Glutamatergic neuron (in vitro differentiated cells): Measurements from ENCODE around the gene OR2T6. TPM values are rescaled to one million over a fixed set of nuclear protein-coding genes. Genes with fewer than 3 reads are reported as not detected.
"Not testable (repeated sequence)": the region's sequence is repeated elsewhere in the genome, so short reads cannot be mapped to it uniquely, and the experiment has no call there.

ENCODE experiments used
- DNase-seq: peaks from one replicate; pipeline ENCODE4 v3.0.0; 2022
- H3K27ac Mint-ChIP-seq: one replicate; pipeline ENCODE4 v1.8.0; 2020; ENCODE audit warnings: mild to moderate bottlenecking, mixed read lengths, inconsistent platforms; ENCODE audit not compliant: unreplicated experiment
- H3K27me3 Mint-ChIP-seq: one replicate; pipeline ENCODE4 v1.8.0; 2020; ENCODE audit warnings: mild to moderate bottlenecking, moderate library complexity, mixed read lengths, inconsistent platforms; ENCODE audit not compliant: unreplicated experiment
- H3K36me3 Mint-ChIP-seq: one replicate; pipeline ENCODE4 v1.8.0; 2020; ENCODE audit warnings: mild to moderate bottlenecking, mixed read lengths, inconsistent platforms; ENCODE audit not compliant: unreplicated experiment
- H3K4me1 Mint-ChIP-seq: one replicate; pipeline ENCODE4 v1.8.0; 2020; ENCODE audit warnings: mild to moderate bottlenecking, low read depth, mixed read lengths, inconsistent platforms; ENCODE audit not compliant: unreplicated experiment
- H3K4me3 Mint-ChIP-seq: one replicate; pipeline ENCODE4 v1.8.0; 2020; ENCODE audit warnings: mild to moderate bottlenecking, mixed read lengths, inconsistent platforms; ENCODE audit not compliant: unreplicated experiment
- H3K9me3 Mint-ChIP-seq: one replicate; pipeline ENCODE4 v1.8.0; 2020; ENCODE audit warnings: mild to moderate bottlenecking, moderate library complexity, mixed read lengths, inconsistent platforms; ENCODE audit not compliant: unreplicated experiment
- total RNA-seq: library from RNA; stranded (reverse); fragmentation: NEBNext Ultra II Directional; extraction: Animal tissue kit (Norgen Biotek cat#: 25700); gene quantifications from one replicate; pipeline ENCODE4 v1.2.1, GENCODE V29; 2021; ENCODE audit not compliant: unreplicated experiment

OR2T6 gene
- total RNA-seq, 1 donor from 2014 or later, result not detected

- H3K9me3 Mint-ChIP-seq, H3K4me3 Mint-ChIP-seq, H3K27ac Mint-ChIP-seq, H3K4me1 Mint-ChIP-seq, H3K27me3 Mint-ChIP-seq, DNase-seq, H3K36me3 Mint-ChIP-seq: not testable (repeated sequence)
These were observed 63.1 kb downstream of the OR2T6 start for GRCh38 chr1:248438668-248439067.

GRCh38 chr1:248439283-248439682, 63.7 kb downstream of the OR2T6 start:
- not testable (repeated sequence) for H3K27me3 Mint-ChIP-seq, H3K36me3 Mint-ChIP-seq, DNase-seq, H3K27ac Mint-ChIP-seq, H3K4me3 Mint-ChIP-seq, H3K4me1 Mint-ChIP-seq, H3K9me3 Mint-ChIP-seq

Other genes starting within 250 kb of the OR2T6 start
- gene OR2M5, start 230.6 kb upstream of the OR2T6 start, total RNA-seq, result not detected
- not detected for gene OR2M2, start 200.9 kb upstream of the OR2T6 start, total RNA-seq
- gene OR2M3, start 178.5 kb upstream of the OR2T6 start, total RNA-seq, result not detected
- gene OR2M4, start 144.3 kb upstream of the OR2T6 start, total RNA-seq, result not detected
- gene OR2T33, start 97.8 kb upstream of the OR2T6 start, total RNA-seq, result not detected
- gene OR2T12, start 72.3 kb upstream of the OR2T6 start, total RNA-seq, result not detected
- not detected for gene OR2M7, start 51.2 kb upstream of the OR2T6 start, total RNA-seq
- not detected for gene OR14C36, start 27.0 kb upstream of the OR2T6 start, total RNA-seq
- gene OR2T4, start 14.1 kb upstream of the OR2T6 start, total RNA-seq, result not detected
- gene OR2T1, start 27.3 kb downstream of the OR2T6 start, total RNA-seq, result not detected
- not detected for gene OR2T2, start 69.9 kb downstream of the OR2T6 start, total RNA-seq
- not detected for gene OR2T3, start 97.6 kb downstream of the OR2T6 start, total RNA-seq
- gene OR2T5, start 112.8 kb downstream of the OR2T6 start, total RNA-seq, result not detected
- gene OR2G6, start 132.3 kb downstream of the OR2T6 start, total RNA-seq, result not detected
- not detected for gene OR2T29, start 187.0 kb downstream of the OR2T6 start, total RNA-seq
- gene OR2T34, start 199.0 kb downstream of the OR2T6 start, total RNA-seq, result not detected
- not detected for gene OR2T10, start 222.0 kb downstream of the OR2T6 start, total RNA-seq